Measurements from ENCODE around the gene FIBCD1. TPM values are rescaled to one million over a fixed set of nuclear protein-coding genes. Genes with fewer than 3 reads are reported as not detected.

The FIBCD1 gene
- total RNA-seq, 1 donor from 2014 or later: not detected

GRCh38 chr9:130868230-130868629, 70.8 kb downstream of the FIBCD1 start:
- H3K27ac ChIP-seq: no peak overlapping the region
- no peak for TF ChIP-seq CTCF (IDR thresholded peaks at IDR 0.05)
- H3K36me3 ChIP-seq: peaks cover 33 to 63% of the 10 kb centered on the region in 2 donors
- H3K9me3 ChIP-seq: no peaks in the 10 kb centered on the region
- intact Hi-C loops (cut with DNase I): loop anchor here (5.0 kb wide), 1 partner anchor 179 kb away; no protein-coding TSS in a partner anchor
- H3K4me1 ChIP-seq: peaks cover 0 to 33% of the 10 kb centered on the region in 2 donors
- H3K27me3 ChIP-seq: no peaks in the 10 kb centered on the region
- DNase-seq (ENCODE audit: low spot score in 2 of 2): no peak
- H3K4me3 ChIP-seq: no peak overlapping the region

GRCh38 chr9:130867556-130867955, 71.5 kb downstream of the FIBCD1 start:
- TF ChIP-seq CTCF (IDR thresholded peaks at IDR 0.05): no peak
- Histone ChIP-seq H3K36me3 (peaks cover 34 to 65% of the 10 kb centered on the region in 2 donors), H3K9me3 (no peaks in the 10 kb centered on the region), H3K4me3 (no peak overlapping the region), H3K27me3 (no peaks in the 10 kb centered on the region), H3K4me1 (peaks cover 0 to 31% of the 10 kb centered on the region in 2 donors), H3K27ac (no peak overlapping the region)
- intact Hi-C loops (cut with DNase I): loop anchor here (2.0 to 5.0 kb wide), 2 partner anchors 73 to 180 kb away; no protein-coding TSS in a partner anchor
- no peak for DNase-seq (ENCODE audit: low spot score in 2 of 2)

GRCh38 chr9:130866474-130866965, 72.5 kb downstream of the FIBCD1 start:
- Histone ChIP-seq H3K4me3 (no peak overlapping the region), H3K4me1 (peaks cover 0 to 29% of the 10 kb centered on the region in 2 donors), H3K27ac (no peak overlapping the region), H3K27me3 (no peaks in the 10 kb centered on the region), H3K36me3 (peaks cover 28 to 55% of the 10 kb centered on the region in 2 donors), H3K9me3 (no peaks in the 10 kb centered on the region)
- peak; percentile 52 to 75 (median 74) for TF ChIP-seq CTCF (IDR thresholded peaks at IDR 0.05)
- intact Hi-C loops (cut with DNase I): loop anchor here (2.0 to 5.0 kb wide), 2 partner anchors 74 to 181 kb away; no protein-coding TSS in a partner anchor
- DNase-seq (ENCODE audit: low spot score in 2 of 2): peak in 1 of 2 donors; percentile 78

GRCh38 chr9:130865921-130866320, 73.1 kb downstream of the FIBCD1 start:
- no peaks in the 10 kb centered on the region for H3K27me3 ChIP-seq
- peaks cover 28 to 49% of the 10 kb centered on the region in 2 donors for H3K36me3 ChIP-seq
- no peak overlapping the region for H3K4me3 ChIP-seq
- intact Hi-C loops (cut with DNase I): loop anchor here (2.0 to 5.0 kb wide), 2 partner anchors 75 to 181 kb away; no protein-coding TSS in a partner anchor
- H3K27ac ChIP-seq: no peak overlapping the region
- peaks cover 0 to 33% of the 10 kb centered on the region in 2 donors for H3K4me1 ChIP-seq
- H3K9me3 ChIP-seq: no peaks in the 10 kb centered on the region
- TF ChIP-seq CTCF (IDR thresholded peaks at IDR 0.05): no peak
- DNase-seq (ENCODE audit: low spot score in 2 of 2): no peak

GRCh38 chr9:130864541-130864940, 74.5 kb downstream of the FIBCD1 start:
- no peak for DNase-seq (ENCODE audit: low spot score in 2 of 2)
- no peaks in the 10 kb centered on the region for H3K9me3 ChIP-seq
- H3K36me3 ChIP-seq: peaks cover 24 to 37% of the 10 kb centered on the region in 2 donors
- H3K4me3 ChIP-seq: no peak overlapping the region
- intact Hi-C loops (cut with DNase I): no loop called here
- TF ChIP-seq CTCF (IDR thresholded peaks at IDR 0.05): no peak
- H3K4me1 ChIP-seq: peaks cover 7 to 34% of the 10 kb centered on the region in 2 donors
- no peak overlapping the region for H3K27ac ChIP-seq
- H3K27me3 ChIP-seq: no peaks in the 10 kb centered on the region
